ENCODE measurements around the gene ACSBG1.
A peak's percentile ranks its signal among the peaks of the same experiment; 100 is the strongest.

Gene ACSBG1

GRCh38 chr15:78234515-78235040, at the start of gene ACSBG1:
ACSBG1 (minus strand) TSS chr15:78234565; CDS start chr15:78234501, 64 bp downstream.
- DNase-seq (ENCODE audit: low read depth, low spot score) = peak; percentile 63

GRCh38 chr15:78282324-78282723, 48.0 kb upstream of the ACSBG1 start:
- DNase-seq (ENCODE audit: low read depth, low spot score) = no peak

- no peak for DNase-seq (ENCODE audit: low read depth, low spot score)
These were observed 46.1 kb upstream of the ACSBG1 start for GRCh38 chr15:78280319-78281072.

- DNase-seq (ENCODE audit: low read depth, low spot score) = no peak
These were observed 41.9 kb upstream of the ACSBG1 start for GRCh38 chr15:78276064-78276943.

GRCh38 chr15:78274994-78275393, 40.6 kb upstream of the ACSBG1 start:
- DNase-seq (ENCODE audit: low read depth, low spot score) = no peak

GRCh38 chr15:78272776-78273175, 38.4 kb upstream of the ACSBG1 start:
- no peak for DNase-seq (ENCODE audit: low read depth, low spot score)

- no peak for DNase-seq (ENCODE audit: low read depth, low spot score)
These were observed 38.0 kb upstream of the ACSBG1 start for GRCh38 chr15:78272316-78272715.

- DNase-seq (ENCODE audit: low read depth, low spot score) = no peak
These were observed 32.4 kb upstream of the ACSBG1 start for GRCh38 chr15:78266806-78267205.

- DNase-seq (ENCODE audit: low read depth, low spot score) = no peak
These were observed 31.9 kb upstream of the ACSBG1 start for GRCh38 chr15:78266229-78266628.

- DNase-seq (ENCODE audit: low read depth, low spot score) = no peak
These were observed 31.4 kb upstream of the ACSBG1 start for GRCh38 chr15:78265752-78266224.

- DNase-seq (ENCODE audit: low read depth, low spot score) = no peak
These were observed 30.7 kb upstream of the ACSBG1 start for GRCh38 chr15:78265137-78265460.

- DNase-seq (ENCODE audit: low read depth, low spot score) = no peak
These were observed 30.2 kb upstream of the ACSBG1 start, which contains the start of gene DNAJA4 for GRCh38 chr15:78264304-78265136. DNAJA4 (plus strand) TSS chr15:78264562; CDS start chr15:78264764, 202 bp downstream.

GRCh38 chr15:78263907-78264303, 29.5 kb upstream of the ACSBG1 start:
- DNase-seq (ENCODE audit: low read depth, low spot score) = no peak

- DNase-seq (ENCODE audit: low read depth, low spot score) = no peak
These were observed 29.0 kb upstream of the ACSBG1 start for GRCh38 chr15:78263351-78263781.

- no peak for DNase-seq (ENCODE audit: low read depth, low spot score)
These were observed 26.7 kb upstream of the ACSBG1 start for GRCh38 chr15:78261062-78261461.

GRCh38 chr15:78260489-78260888, 26.1 kb upstream of the ACSBG1 start:
- no peak for DNase-seq (ENCODE audit: low read depth, low spot score)

- DNase-seq (ENCODE audit: low read depth, low spot score) = no peak
These were observed 24.9 kb upstream of the ACSBG1 start for GRCh38 chr15:78259232-78259631.

GRCh38 chr15:78257681-78258080, 23.3 kb upstream of the ACSBG1 start:
- no peak for DNase-seq (ENCODE audit: low read depth, low spot score)

- no peak for DNase-seq (ENCODE audit: low read depth, low spot score)
These were observed 21.7 kb upstream of the ACSBG1 start for GRCh38 chr15:78256044-78256437.

GRCh38 chr15:78255421-78256043, 21.2 kb upstream of the ACSBG1 start:
- no peak for DNase-seq (ENCODE audit: low read depth, low spot score)

- no peak for DNase-seq (ENCODE audit: low read depth, low spot score)
These were observed 16.8 kb upstream of the ACSBG1 start for GRCh38 chr15:78251136-78251535.

All from iPS DF 19.7 (cell line).